Measurements from ENCODE around the gene GSG1L. TPM values are rescaled to one million over a fixed set of nuclear protein-coding genes. Genes with fewer than 3 reads are reported as not detected.

GSG1L gene
- total RNA-seq, 1 experiment from 2014 or later, result not detected

DNA sequence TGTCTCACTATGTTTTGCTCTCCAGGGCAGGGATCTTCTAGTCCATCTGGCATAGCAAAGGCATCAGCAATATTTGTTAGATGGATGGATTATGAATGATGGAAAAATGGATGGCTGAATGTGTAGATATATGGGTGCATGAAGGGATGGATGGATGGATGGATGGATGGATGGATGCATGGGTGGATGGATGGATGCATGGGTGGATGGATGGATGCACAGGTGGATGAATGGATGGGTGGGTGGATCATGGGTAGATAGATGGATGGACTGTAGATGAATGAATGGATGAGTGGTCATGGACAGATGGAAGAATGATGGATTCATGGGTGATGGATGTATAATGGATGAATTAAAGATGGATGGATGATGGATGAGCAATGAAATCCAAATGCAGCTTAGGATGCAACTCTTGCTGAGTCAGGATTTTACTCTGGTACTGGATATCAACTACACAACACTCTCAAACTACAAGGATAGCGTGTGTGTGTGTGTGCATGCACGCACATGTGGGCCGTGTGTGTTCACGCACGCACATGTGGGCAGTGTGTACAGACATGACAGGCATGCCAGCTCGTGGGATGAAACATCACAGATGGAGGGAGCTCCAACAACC lies 34.0 kb downstream of the GSG1L start:
- no peaks in the 10 kb centered on the region for H3K9me2 ChIP-seq (ENCODE audit: insufficient read depth)
- H3K36me3 ChIP-seq (ENCODE audit: low read depth), result no peaks in the 10 kb centered on the region
- ChIA-PET POLR2A (ENCODE audit: unreplicated experiment) (no interaction called here), CTCF (no interaction called here)
- intact Hi-C loops (cut with micrococcal nuclease; ENCODE audit: unreplicated experiment), result no loop called here
- DNase-seq, result no peak
- peaks cover 86% of the 10 kb centered on the region for H3K27me3 ChIP-seq (ENCODE audit: insufficient read depth, low read depth)
- H3K79me2 ChIP-seq (ENCODE audit: low read depth), result no peaks in the 10 kb centered on the region
- no peak for TF ChIP-seq EZH2 (IDR thresholded peaks at IDR 0.05; ENCODE audit: low read depth)
- TF ChIP-seq CTCF (conservative IDR thresholded peaks at IDR 0.05), result no peak
- H2AFZ ChIP-seq, result no peak overlapping the region
- no TSS peak for BruUV-seq (replicated peaks)
- no peak overlapping the region for H3K4me2 ChIP-seq
- H3K4me3 ChIP-seq, result no peak overlapping the region
- no peaks in the 10 kb centered on the region for H3K4me1 ChIP-seq (replicated peaks; ENCODE audit: insufficient read depth)
- no peaks in the 10 kb centered on the region for H4K20me1 ChIP-seq (ENCODE audit: insufficient read depth)
- H3F3A ChIP-seq (ENCODE audit: insufficient read depth, low read depth), result no peaks in the 10 kb centered on the region
- no peaks in the 10 kb centered on the region for H3K9me3 ChIP-seq (ENCODE audit: insufficient read depth, low read depth)
- H3K27ac ChIP-seq, result no peak overlapping the region

- DNase-seq, result no peak
- no peaks in the 10 kb centered on the region for H3F3A ChIP-seq (ENCODE audit: insufficient read depth, low read depth)
- H3K4me2 ChIP-seq, result no peak overlapping the region
- ChIA-PET POLR2A (ENCODE audit: unreplicated experiment) (no interaction called here), CTCF (no interaction called here)
- no TSS peak for BruUV-seq (replicated peaks)
- H2AFZ ChIP-seq, result no peak overlapping the region
- H3K9me3 ChIP-seq (ENCODE audit: insufficient read depth, low read depth), result no peaks in the 10 kb centered on the region
- H4K20me1 ChIP-seq (ENCODE audit: insufficient read depth), result no peaks in the 10 kb centered on the region
- intact Hi-C loops (cut with micrococcal nuclease; ENCODE audit: unreplicated experiment), result no loop called here
- TF ChIP-seq CTCF (conservative IDR thresholded peaks at IDR 0.05), result no peak
- TF ChIP-seq EZH2 (IDR thresholded peaks at IDR 0.05; ENCODE audit: low read depth), result no peak
- H3K4me3 ChIP-seq, result no peak overlapping the region
- peaks cover 87% of the 10 kb centered on the region for H3K27me3 ChIP-seq (ENCODE audit: insufficient read depth, low read depth)
- no peaks in the 10 kb centered on the region for H3K36me3 ChIP-seq (ENCODE audit: low read depth)
- no peak overlapping the region for H3K27ac ChIP-seq
- H3K79me2 ChIP-seq (ENCODE audit: low read depth), result no peaks in the 10 kb centered on the region
- H3K9me2 ChIP-seq (ENCODE audit: insufficient read depth), result no peaks in the 10 kb centered on the region
- no peaks in the 10 kb centered on the region for H3K4me1 ChIP-seq (replicated peaks; ENCODE audit: insufficient read depth)
Measured at GRCh38 chr16:28027055-28027454, 36.5 kb downstream of the GSG1L start.

DNA sequence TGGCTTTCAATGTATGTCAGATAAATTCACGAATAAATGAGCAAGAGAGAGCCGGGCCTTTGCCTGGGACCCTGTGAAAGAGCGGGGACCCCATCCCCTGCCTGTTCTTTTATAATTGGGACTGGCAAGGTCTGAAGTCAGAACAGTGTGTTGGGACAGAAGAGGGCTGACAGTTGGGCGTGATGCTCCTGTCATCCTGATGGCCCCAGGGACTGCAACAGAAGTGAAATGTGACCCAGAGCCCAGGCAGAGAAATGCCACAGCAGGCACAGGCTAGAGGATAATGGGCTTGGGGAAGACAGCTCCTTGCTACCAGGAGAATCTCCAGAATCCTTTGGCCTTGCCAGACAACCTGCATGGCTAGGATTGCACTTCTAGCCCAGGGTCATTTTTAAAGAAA lies 37.9 kb downstream of the GSG1L start:
- no TSS peak for BruUV-seq (replicated peaks)
- ChIA-PET POLR2A (ENCODE audit: unreplicated experiment) (no interaction called here), CTCF (no interaction called here)
- Histone ChIP-seq H3K36me3 (ENCODE audit: low read depth) (no peaks in the 10 kb centered on the region), H3K9me3 (ENCODE audit: insufficient read depth, low read depth) (no peaks in the 10 kb centered on the region), H3F3A (ENCODE audit: insufficient read depth, low read depth) (no peaks in the 10 kb centered on the region), H4K20me1 (ENCODE audit: insufficient read depth) (no peaks in the 10 kb centered on the region), H3K27ac (no peak overlapping the region), H2AFZ (no peak overlapping the region), H3K4me3 (no peak overlapping the region), H3K27me3 (ENCODE audit: insufficient read depth, low read depth) (peaks cover 95% of the 10 kb centered on the region), H3K4me2 (no peak overlapping the region), H3K79me2 (ENCODE audit: low read depth) (no peaks in the 10 kb centered on the region), H3K9me2 (ENCODE audit: insufficient read depth) (no peaks in the 10 kb centered on the region), H3K4me1 (replicated peaks; ENCODE audit: insufficient read depth) (no peaks in the 10 kb centered on the region)
- intact Hi-C loops (cut with micrococcal nuclease; ENCODE audit: unreplicated experiment), result no loop called here
- no peak for DNase-seq
- no peak for TF ChIP-seq CTCF (conservative IDR thresholded peaks at IDR 0.05)
- no peak for TF ChIP-seq EZH2 (IDR thresholded peaks at IDR 0.05; ENCODE audit: low read depth)

Data from PC-9 (cell line).